ENCODE measurements around the gene EPN3.

The EPN3 gene

DNA sequence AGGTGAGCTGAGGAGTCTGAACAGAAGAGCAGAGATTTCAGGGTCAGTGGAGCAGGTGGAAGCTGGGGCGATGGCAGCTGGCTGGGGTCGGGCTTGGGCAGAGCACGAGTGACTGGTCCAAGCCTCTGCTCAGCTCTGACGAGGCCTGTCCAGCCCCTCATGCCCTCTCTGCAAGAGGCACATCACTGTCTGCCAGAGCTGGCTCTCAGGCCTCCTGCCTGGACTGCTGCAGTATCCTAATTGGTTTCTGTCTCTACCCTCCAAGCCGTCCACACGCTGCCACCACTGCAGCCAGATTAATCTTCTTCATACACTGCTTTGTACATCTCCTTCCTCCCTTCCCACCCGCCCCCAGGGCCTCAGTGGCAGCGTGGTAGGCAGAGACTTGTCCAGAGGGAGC, 53.4 kb downstream of the EPN3 start:
- no peaks in the 10 kb centered on the region for H3K9me3 ChIP-seq (ENCODE audit: control insufficient read depth, low read length)
- H3K27ac ChIP-seq (ENCODE audit: insufficient read depth, low read length, poor library complexity, severe bottlenecking): no peak overlapping the region
- no peak overlapping the region for H3K4me3 ChIP-seq (ENCODE audit: insufficient read depth, low read depth, low read length, poor library complexity, severe bottlenecking)
- no peak for DNase-seq
- no peaks in the 10 kb centered on the region for H3K4me1 ChIP-seq (ENCODE audit: control insufficient read depth, insufficient read depth, low read length, poor library complexity, severe bottlenecking)
- H3K27me3 ChIP-seq (replicated peaks; ENCODE audit: control insufficient read depth, insufficient read depth, low read length, poor library complexity, severe bottlenecking): no peaks in the 10 kb centered on the region
- no peaks in the 10 kb centered on the region for H3K36me3 ChIP-seq (ENCODE audit: control insufficient read depth, insufficient read depth, low read length)

GRCh38 chr17:50586421-50587247, 54.1 kb downstream of the EPN3 start:
- H3K4me3 ChIP-seq (ENCODE audit: insufficient read depth, low read depth, low read length, poor library complexity, severe bottlenecking): no peak overlapping the region
- DNase-seq: no peak
- no peak overlapping the region for H3K27ac ChIP-seq (ENCODE audit: insufficient read depth, low read length, poor library complexity, severe bottlenecking)
- H3K36me3 ChIP-seq (ENCODE audit: control insufficient read depth, insufficient read depth, low read length): no peaks in the 10 kb centered on the region
- no peaks in the 10 kb centered on the region for H3K9me3 ChIP-seq (ENCODE audit: control insufficient read depth, low read length)
- no peaks in the 10 kb centered on the region for H3K27me3 ChIP-seq (replicated peaks; ENCODE audit: control insufficient read depth, insufficient read depth, low read length, poor library complexity, severe bottlenecking)
- no peaks in the 10 kb centered on the region for H3K4me1 ChIP-seq (ENCODE audit: control insufficient read depth, insufficient read depth, low read length, poor library complexity, severe bottlenecking)

- Histone ChIP-seq H3K27ac (ENCODE audit: insufficient read depth, low read length, poor library complexity, severe bottlenecking) (no peak overlapping the region), H3K4me3 (ENCODE audit: insufficient read depth, low read depth, low read length, poor library complexity, severe bottlenecking) (no peak overlapping the region), H3K36me3 (ENCODE audit: control insufficient read depth, insufficient read depth, low read length) (no peaks in the 10 kb centered on the region), H3K27me3 (replicated peaks; ENCODE audit: control insufficient read depth, insufficient read depth, low read length, poor library complexity, severe bottlenecking) (no peaks in the 10 kb centered on the region), H3K4me1 (ENCODE audit: control insufficient read depth, insufficient read depth, low read length, poor library complexity, severe bottlenecking) (no peaks in the 10 kb centered on the region), H3K9me3 (ENCODE audit: control insufficient read depth, low read length) (no peaks in the 10 kb centered on the region)
- no peak for DNase-seq
Observed at GRCh38 chr17:50587571-50587970, 55.0 kb downstream of the EPN3 start.

DNA sequence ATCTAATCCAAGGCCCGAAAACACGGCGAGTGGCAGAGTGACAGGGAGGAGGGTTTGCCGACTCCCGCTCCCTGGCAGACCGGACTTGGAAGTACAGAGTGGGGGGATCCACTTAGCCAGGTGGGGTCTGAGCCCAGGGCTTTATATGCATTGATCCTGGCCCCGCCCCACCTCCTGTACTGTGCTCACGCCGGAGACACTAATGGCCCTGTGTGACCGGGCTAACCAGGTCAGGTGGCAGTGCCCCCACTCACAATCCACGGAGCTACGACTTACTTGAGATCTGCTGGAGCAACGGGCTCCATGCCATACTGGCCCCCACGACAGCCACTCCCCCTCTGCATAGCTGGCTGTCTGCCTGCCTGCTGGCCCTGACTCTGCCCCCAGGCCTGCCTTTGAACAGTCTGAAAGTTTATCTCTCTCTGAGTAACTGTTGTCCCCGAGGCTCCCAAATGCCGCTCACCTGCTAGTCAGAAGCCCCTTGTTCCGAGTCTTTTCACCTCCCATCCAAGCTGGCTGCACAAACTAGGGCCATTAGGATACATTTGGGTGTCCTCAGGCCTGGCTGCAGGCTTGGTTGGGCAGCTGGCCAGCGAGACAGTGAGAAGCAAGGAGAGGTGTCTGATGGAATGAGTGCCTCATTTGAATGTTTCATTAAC, 56.0 kb downstream of the EPN3 start:
- Histone ChIP-seq H3K27me3 (replicated peaks; ENCODE audit: control insufficient read depth, insufficient read depth, low read length, poor library complexity, severe bottlenecking) (no peaks in the 10 kb centered on the region), H3K36me3 (ENCODE audit: control insufficient read depth, insufficient read depth, low read length) (no peaks in the 10 kb centered on the region), H3K4me1 (ENCODE audit: control insufficient read depth, insufficient read depth, low read length, poor library complexity, severe bottlenecking) (no peaks in the 10 kb centered on the region), H3K9me3 (ENCODE audit: control insufficient read depth, low read length) (no peaks in the 10 kb centered on the region), H3K4me3 (ENCODE audit: insufficient read depth, low read depth, low read length, poor library complexity, severe bottlenecking) (no peak overlapping the region), H3K27ac (ENCODE audit: insufficient read depth, low read length, poor library complexity, severe bottlenecking) (no peak overlapping the region)
- no peak for DNase-seq

GRCh38 chr17:50589095-50589705, 56.7 kb downstream of the EPN3 start:
- Histone ChIP-seq H3K9me3 (ENCODE audit: control insufficient read depth, low read length) (no peaks in the 10 kb centered on the region), H3K36me3 (ENCODE audit: control insufficient read depth, insufficient read depth, low read length) (no peaks in the 10 kb centered on the region), H3K4me3 (ENCODE audit: insufficient read depth, low read depth, low read length, poor library complexity, severe bottlenecking) (no peak overlapping the region), H3K4me1 (ENCODE audit: control insufficient read depth, insufficient read depth, low read length, poor library complexity, severe bottlenecking) (no peaks in the 10 kb centered on the region), H3K27me3 (replicated peaks; ENCODE audit: control insufficient read depth, insufficient read depth, low read length, poor library complexity, severe bottlenecking) (no peaks in the 10 kb centered on the region), H3K27ac (ENCODE audit: insufficient read depth, low read length, poor library complexity, severe bottlenecking) (no peak overlapping the region)
- DNase-seq: no peak

DNA sequence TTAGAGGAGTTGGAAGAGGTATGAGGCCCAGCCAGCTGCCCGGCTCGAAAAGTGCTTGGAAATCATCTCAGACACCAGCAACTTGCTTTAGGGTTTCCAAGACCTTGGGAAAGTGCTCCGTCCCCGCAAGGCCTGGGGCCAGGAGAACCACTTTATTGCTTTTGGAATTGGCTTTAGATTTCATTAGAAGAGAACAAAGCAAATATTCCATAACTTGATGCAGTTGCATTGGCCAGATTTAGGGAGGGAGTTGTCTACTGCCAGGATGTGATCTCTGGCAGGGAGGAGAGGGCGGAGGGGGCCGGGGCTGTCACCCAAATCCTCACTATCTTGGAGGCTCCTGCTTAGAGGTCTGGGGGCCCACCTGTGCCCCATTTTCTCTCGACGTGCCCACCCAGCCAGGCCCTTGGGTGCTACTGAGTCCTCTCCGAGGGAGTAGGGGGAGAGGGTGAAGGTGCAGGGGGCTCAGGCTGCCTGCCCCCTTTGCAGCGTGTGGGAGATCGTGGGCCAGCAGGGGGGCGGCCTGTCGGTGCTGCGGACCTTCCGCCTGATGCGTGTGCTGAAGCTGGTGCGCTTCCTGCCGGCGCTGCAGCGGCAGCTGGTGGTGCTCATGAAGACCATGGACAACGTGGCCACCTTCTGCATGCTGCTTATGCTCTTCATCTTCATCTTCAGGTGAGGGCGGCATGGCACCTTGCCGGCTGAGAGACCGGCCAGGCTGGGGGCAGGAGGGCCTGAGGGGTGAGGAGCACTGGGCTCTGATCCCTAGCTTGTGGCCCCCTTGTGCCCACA, 58.6 kb downstream of the EPN3 start:
- Histone ChIP-seq H3K36me3 (ENCODE audit: control insufficient read depth, insufficient read depth, low read length) (no peaks in the 10 kb centered on the region), H3K4me1 (ENCODE audit: control insufficient read depth, insufficient read depth, low read length, poor library complexity, severe bottlenecking) (no peaks in the 10 kb centered on the region)
- DNase-seq: no peak

DNA sequence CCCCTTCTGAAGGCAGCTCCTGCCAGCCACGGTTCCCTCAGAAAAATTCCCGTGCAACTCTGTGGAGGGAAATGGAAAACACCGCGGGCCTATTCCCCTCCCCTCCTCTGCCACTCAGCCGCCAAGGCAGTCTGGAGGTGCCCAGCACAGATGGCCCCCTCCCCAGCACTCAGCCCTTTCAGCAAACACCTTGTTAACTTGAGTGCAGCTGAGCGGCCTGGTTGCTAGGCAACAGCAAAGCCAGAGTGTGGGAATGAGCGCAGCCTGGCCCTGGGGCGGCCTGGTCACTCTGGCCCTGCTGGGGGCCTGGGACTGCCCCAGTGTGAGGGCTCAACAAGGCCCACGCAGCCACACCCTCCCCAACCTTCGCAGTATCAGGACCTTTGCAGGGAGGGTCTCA, 60.8 kb downstream of the EPN3 start:
- Histone ChIP-seq H3K4me3 (ENCODE audit: insufficient read depth, low read depth, low read length, poor library complexity, severe bottlenecking) (no peak overlapping the region), H3K27me3 (replicated peaks; ENCODE audit: control insufficient read depth, insufficient read depth, low read length, poor library complexity, severe bottlenecking) (no peaks in the 10 kb centered on the region), H3K27ac (ENCODE audit: insufficient read depth, low read length, poor library complexity, severe bottlenecking) (no peak overlapping the region), H3K9me3 (ENCODE audit: control insufficient read depth, low read length) (no peaks in the 10 kb centered on the region), H3K36me3 (ENCODE audit: control insufficient read depth, insufficient read depth, low read length) (no peaks in the 10 kb centered on the region), H3K4me1 (ENCODE audit: control insufficient read depth, insufficient read depth, low read length, poor library complexity, severe bottlenecking) (no peaks in the 10 kb centered on the region)
- no peak for DNase-seq

More for the DNA sequence above, 58.6 kb downstream of the EPN3 start:
- Histone ChIP-seq H3K9me3 (ENCODE audit: control insufficient read depth, low read length) (no peaks in the 10 kb centered on the region), H3K4me3 (ENCODE audit: insufficient read depth, low read depth, low read length, poor library complexity, severe bottlenecking) (no peak overlapping the region), H3K27me3 (replicated peaks; ENCODE audit: control insufficient read depth, insufficient read depth, low read length, poor library complexity, severe bottlenecking) (no peaks in the 10 kb centered on the region), H3K27ac (ENCODE audit: insufficient read depth, low read length, poor library complexity, severe bottlenecking) (no peak overlapping the region)

Data from effector memory CD4-positive, alpha-beta T cell (primary cell).